ENCODE data around the gene ETNK2. TPM values are rescaled to one million over a fixed set of nuclear protein-coding genes. Genes with fewer than 3 reads are reported as not detected.

ETNK2 gene
- total RNA-seq, 4 donors from 2014 or later = 2.3 to 23.9 (median 13.9) TPM

DNA sequence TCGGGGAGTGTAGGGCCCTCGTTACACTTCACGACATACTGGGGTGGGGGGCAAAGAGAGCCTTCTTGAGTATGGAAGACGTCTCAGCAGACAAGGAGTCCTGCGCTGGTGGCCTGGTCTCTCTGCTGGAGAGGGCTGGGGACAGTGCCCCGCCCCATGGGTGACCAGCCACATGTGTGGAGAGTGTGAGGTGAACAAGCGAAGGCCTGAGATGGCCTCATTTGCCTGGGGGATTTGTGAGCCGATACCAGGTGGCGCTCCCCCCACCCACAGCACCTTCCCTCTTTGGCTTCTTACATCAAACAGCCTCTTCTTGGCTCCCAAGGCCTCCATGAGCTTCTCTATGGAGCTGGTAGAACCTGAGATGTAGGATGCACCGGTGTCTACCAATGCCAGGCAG is 4.0 kb upstream of the ETNK2 start:
- Histone ChIP-seq H3K9me3 (no peaks in the 10 kb centered on the region), H3K4me3 (no peak overlapping the region), H3K27ac (no peak overlapping the region), H3K4me1 (peaks cover 0 to 7% of the 10 kb centered on the region in 2 donors), H3K27me3 (no peaks in the 10 kb centered on the region), H3K36me3 (no peaks in the 10 kb centered on the region)
- intact Hi-C loops (cut with DNase I; ENCODE audit: low total_unique reads) = no loop called here
- no peak for TF ChIP-seq POLR2A (IDR thresholded peaks at IDR 0.05)
- TF ChIP-seq, protein P1, sequence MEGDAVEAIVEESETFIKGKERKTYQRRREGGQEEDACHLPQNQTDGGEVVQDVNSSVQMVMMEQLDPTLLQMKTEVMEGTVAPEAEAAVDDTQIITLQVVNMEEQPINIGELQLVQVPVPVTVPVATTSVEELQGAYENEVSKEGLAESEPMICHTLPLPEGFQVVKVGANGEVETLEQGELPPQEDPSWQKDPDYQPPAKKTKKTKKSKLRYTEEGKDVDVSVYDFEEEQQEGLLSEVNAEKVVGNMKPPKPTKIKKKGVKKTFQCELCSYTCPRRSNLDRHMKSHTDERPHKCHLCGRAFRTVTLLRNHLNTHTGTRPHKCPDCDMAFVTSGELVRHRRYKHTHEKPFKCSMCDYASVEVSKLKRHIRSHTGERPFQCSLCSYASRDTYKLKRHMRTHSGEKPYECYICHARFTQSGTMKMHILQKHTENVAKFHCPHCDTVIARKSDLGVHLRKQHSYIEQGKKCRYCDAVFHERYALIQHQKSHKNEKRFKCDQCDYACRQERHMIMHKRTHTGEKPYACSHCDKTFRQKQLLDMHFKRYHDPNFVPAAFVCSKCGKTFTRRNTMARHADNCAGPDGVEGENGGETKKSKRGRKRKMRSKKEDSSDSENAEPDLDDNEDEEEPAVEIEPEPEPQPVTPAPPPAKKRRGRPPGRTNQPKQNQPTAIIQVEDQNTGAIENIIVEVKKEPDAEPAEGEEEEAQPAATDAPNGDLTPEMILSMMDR (IDR thresholded peaks at IDR 0.05) = no peak
- DNase-seq = no peak

DNA sequence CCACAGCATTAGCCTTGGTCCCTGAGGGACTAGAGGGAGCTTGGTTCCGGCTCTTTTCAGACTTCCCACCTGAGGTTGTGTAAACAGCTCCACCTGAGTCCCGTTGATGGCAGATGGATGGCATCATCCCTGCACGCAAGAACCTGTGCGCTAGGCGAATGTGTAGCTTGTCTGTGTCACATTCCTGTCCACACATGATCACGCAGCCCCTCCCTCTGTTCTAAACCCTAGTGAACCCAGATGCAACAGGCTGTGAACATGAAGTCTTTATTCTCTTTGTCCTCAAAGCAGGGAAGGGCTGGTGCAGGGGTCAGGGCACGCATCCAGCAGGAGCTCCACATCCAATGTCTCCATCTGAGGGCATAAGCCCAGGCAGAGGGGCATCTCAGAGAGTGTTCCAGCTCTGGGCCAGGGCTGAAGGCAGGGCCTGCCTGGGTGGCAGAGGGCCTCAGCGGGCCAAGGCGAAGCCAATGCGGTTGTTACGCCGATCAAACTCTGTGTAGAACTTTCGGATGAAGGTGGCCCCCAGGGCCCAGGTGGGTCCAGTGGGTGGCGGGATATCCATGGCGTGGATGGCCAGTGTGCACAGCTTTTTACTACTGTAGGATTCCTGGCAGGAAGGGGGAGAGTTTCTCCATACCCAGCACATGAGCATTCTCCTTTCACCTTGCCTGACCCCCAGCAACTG is 2.9 kb upstream of the ETNK2 start:
- no peak for TF ChIP-seq POLR2A (IDR thresholded peaks at IDR 0.05)
- TF ChIP-seq, protein P1 (IDR thresholded peaks at IDR 0.05) = no peak
- Histone ChIP-seq H3K9me3 (no peaks in the 10 kb centered on the region), H3K4me1 (peaks cover 0 to 7% of the 10 kb centered on the region in 2 donors), H3K27me3 (no peaks in the 10 kb centered on the region), H3K36me3 (no peaks in the 10 kb centered on the region), H3K27ac (no peak overlapping the region), H3K4me3 (no peak overlapping the region)
- no peak for DNase-seq
- intact Hi-C loops (cut with DNase I; ENCODE audit: low total_unique reads) = no loop called here

DNA sequence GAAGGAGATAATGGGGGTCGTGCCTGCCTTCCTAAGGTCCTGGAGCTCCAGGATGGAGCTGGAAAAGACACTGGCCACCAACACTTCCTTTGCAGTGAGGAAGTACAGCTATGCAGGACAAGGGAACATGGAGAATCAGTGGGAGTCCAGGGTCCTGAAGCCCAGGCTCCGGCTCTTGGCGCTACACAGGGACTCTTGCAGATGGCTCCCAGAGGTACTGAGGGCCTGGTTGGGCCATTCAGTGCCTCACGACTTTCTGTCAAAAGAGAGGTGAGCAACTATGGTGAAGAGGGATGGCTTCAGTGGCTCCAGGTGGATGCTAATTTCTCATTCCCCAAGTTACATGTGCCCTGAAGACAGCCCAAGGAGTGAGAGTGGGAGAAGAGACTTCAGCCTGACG is 1.8 kb upstream of the ETNK2 start:
- H3K27me3 ChIP-seq = no peaks in the 10 kb centered on the region
- no peak for TF ChIP-seq POLR2A (IDR thresholded peaks at IDR 0.05)
- TF ChIP-seq, protein P1 (IDR thresholded peaks at IDR 0.05) = no peak
- H3K9me3 ChIP-seq = no peaks in the 10 kb centered on the region
- no peak for DNase-seq
- intact Hi-C loops (cut with DNase I; ENCODE audit: low total_unique reads) = no loop called here
- no peak overlapping the region for H3K27ac ChIP-seq
- H3K36me3 ChIP-seq = no peaks in the 10 kb centered on the region
- H3K4me1 ChIP-seq = peaks cover 0 to 7% of the 10 kb centered on the region in 2 donors
- no peak overlapping the region for H3K4me3 ChIP-seq

DNA sequence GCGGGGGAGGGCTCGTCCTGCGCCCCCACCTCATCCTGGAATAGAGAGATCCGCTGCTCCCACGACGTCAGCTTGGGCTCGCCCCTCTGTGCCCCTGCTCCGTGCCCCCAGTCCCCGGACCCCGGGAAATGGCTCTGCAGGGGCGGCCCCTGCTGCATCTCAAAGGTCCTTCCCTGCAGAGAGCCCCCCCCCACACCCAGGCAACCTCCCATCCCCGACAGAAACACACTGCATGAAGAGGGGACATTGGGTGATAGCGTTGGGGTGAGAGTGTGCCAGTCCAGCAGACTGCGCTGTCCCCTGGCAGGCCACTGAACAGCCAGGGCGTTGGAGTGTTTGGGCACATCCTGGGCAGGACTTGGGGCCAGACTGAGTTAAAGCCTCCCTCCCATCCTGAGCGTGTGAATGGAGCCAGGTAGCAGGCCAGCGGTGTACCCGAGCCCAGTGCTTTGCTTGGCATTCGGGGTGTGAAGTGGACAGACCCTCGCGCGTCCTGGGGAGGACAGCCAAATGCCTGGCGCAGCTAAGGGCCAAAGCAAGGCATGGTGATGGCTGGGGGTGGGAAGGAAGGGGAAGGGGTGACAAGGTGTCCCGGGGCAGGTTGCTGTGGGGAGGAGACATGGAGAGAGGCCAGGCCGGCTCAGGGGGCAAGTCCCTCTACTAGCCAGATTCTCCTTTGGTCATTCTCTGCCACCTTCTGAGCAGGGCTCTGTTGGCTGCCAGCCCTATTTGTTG is 633 bp upstream of the ETNK2 start:
- H3K4me1 ChIP-seq = peaks cover 0 to 7% of the 10 kb centered on the region in 2 donors
- intact Hi-C loops (cut with DNase I; ENCODE audit: low total_unique reads) = no loop called here
- peak overlapping the region; percentile 84 to 93 for H3K27ac ChIP-seq
- H3K9me3 ChIP-seq = no peaks in the 10 kb centered on the region
- no peak for TF ChIP-seq POLR2A (IDR thresholded peaks at IDR 0.05)
- TF ChIP-seq, protein P1 (IDR thresholded peaks at IDR 0.05) = no peak
- H3K36me3 ChIP-seq = no peaks in the 10 kb centered on the region
- DNase-seq = peak; percentile 39 to 46
- peak overlapping the region; percentile 54 to 61 for H3K4me3 ChIP-seq
- no peaks in the 10 kb centered on the region for H3K27me3 ChIP-seq

All from uterus (tissue), 4 donors.